Stomach (tissue), 4 donors: ENCODE data around the gene GCSAM.

Source experiments
- CTCF ChIP-seq, 7 experiments: fragments of 450-650 bp in 4 of 7; fragments of 200-600 bp in 3 of 7; sonication (generic) in 3 of 7; IDR thresholded peaks; one replicate each; pipeline ENCODE4 v1.5.1; 2016 to 2019; ENCODE audit warnings: antibody characterized with exemption in 7 of 7, control low read depth in 2 of 7, mild to moderate bottlenecking in 1 of 7
- POLR2A ChIP-seq, 4 donors: fragments of 450-650 bp; IDR thresholded peaks; one replicate each; pipeline ENCODE4 v1.6.1; 2016; ENCODE audit warnings: antibody characterized with exemption in 4 of 4, control low read depth in 2 of 4, mild to moderate bottlenecking in 1 of 4, moderate library complexity in 1 of 4
- POLR2AphosphoS5 ChIP-seq, 3 donors: sonication (generic); formaldehyde crosslinking; IDR thresholded peaks; one replicate each; pipeline ENCODE4 v1.6.1; 2016; ENCODE audit warnings: antibody characterized with exemption in 3 of 3

- no peak for TF ChIP-seq CTCF (IDR thresholded peaks at IDR 0.05)
- no peak for TF ChIP-seq POLR2A (IDR thresholded peaks at IDR 0.05)
- no peak for TF ChIP-seq POLR2AphosphoS5 (IDR thresholded peaks at IDR 0.05)
Observed at GRCh38 chr3:112128843-112129727, 4.0 kb downstream of the GCSAM start.
